A549 treated with AZD9567 at 1 μM for 4 hours (cell line): ENCODE results near the gene SLC35A4. TPM values are rescaled to one million over a fixed set of nuclear protein-coding genes. Genes with fewer than 3 reads are reported as not detected.

Experiments used
- total RNA-seq: library from RNA; stranded (reverse); fragments of 200-300 nt; extraction: Qiagen RNA extraction; gene quantifications from 5 replicates; pipeline ENCODE4 v1.2.3, GENCODE V29; 2022; ENCODE audit not compliant: insufficient read depth

The SLC35A4 gene
- 68.6 to 83.5 TPM (median 75.4 TPM) in 5 replicates for total RNA-seq

GRCh38 chr5:140564196-140565023 lies at the start of gene SLC35A4, which contains the start of gene APBB3:
Gene SLC35A4 (plus strand): TSS chr5:140564828. CDS start chr5:140567170, 2,342 bp downstream.
Gene APBB3 (minus strand): TSS chr5:140564598. CDS start chr5:140564245, 353 bp downstream.

GRCh38 chr5:140547508-140548299 lies 16.9 kb upstream of the SLC35A4 start, which contains the start of gene EIF4EBP3:
Gene EIF4EBP3 (plus strand): TSS chr5:140547662. CDS start chr5:140547738, 76 bp downstream.

GRCh38 chr5:140557136-140557805 lies 7.4 kb upstream of the SLC35A4 start, which contains the start of gene SRA1:
Gene SRA1 (minus strand): TSS chr5:140557473. CDS start chr5:140557452, 21 bp downstream.

Other genes starting within 250 kb of the SLC35A4 start
- gene HBEGF, start 218.2 kb upstream of the SLC35A4 start, total RNA-seq, result 3.9 to 8.1 TPM (median 7.3 TPM) in 5 replicates
- not detected in 5 replicates for gene SLC4A9, start 204.6 kb upstream of the SLC35A4 start, total RNA-seq
- 46.4 to 58.4 TPM (median 56.1 TPM) in 5 replicates for gene ANKHD1, start 163.0 kb upstream of the SLC35A4 start, total RNA-seq
- gene EIF4EBP3, start 17.2 kb upstream of the SLC35A4 start, total RNA-seq, result 2.5 to 4.0 TPM (median 3.1 TPM) in 4 of 5 replicates, not detected in the other
- 35.3 to 51.4 TPM (median 46.1 TPM) in 5 replicates for gene SRA1, start 7.4 kb upstream of the SLC35A4 start, total RNA-seq
- 6.4 to 8.7 TPM (median 7.6 TPM) in 5 replicates for gene APBB3, start 230 bp upstream of the SLC35A4 start, total RNA-seq
- gene CD14, start 68.3 kb downstream of the SLC35A4 start, total RNA-seq, result 3.5 to 8.4 TPM (median 4.3 TPM) in 5 replicates
- gene TMCO6, start 74.6 kb downstream of the SLC35A4 start, total RNA-seq, result 7.6 to 17.9 TPM (median 15.2 TPM) in 5 replicates
- 83.8 to 126 TPM (median 125 TPM) in 5 replicates for gene NDUFA2, start 82.8 kb downstream of the SLC35A4 start, total RNA-seq
- 86.0 to 142 TPM (median 88.2 TPM) in 5 replicates for gene IK, start 83.0 kb downstream of the SLC35A4 start, total RNA-seq
- gene WDR55, start 100.1 kb downstream of the SLC35A4 start, total RNA-seq, result 29.5 to 34.8 TPM (median 31.2 TPM) in 5 replicates
- 0.91 to 1.1 TPM (median 0.98 TPM) in 4 of 5 replicates, not detected in the other for gene DND1, start 108.7 kb downstream of the SLC35A4 start, total RNA-seq
- 76.1 to 99.2 TPM (median 80.5 TPM) in 5 replicates for gene HARS1, start 126.5 kb downstream of the SLC35A4 start, total RNA-seq
- 33.3 to 39.5 TPM (median 37.6 TPM) in 5 replicates for gene HARS2, start 126.6 kb downstream of the SLC35A4 start, total RNA-seq
- 79.6 to 128 TPM (median 85.6 TPM) in 5 replicates for gene ZMAT2, start 135.6 kb downstream of the SLC35A4 start, total RNA-seq
- gene PCDHA1, start 221.3 kb downstream of the SLC35A4 start, total RNA-seq, result 0.13 to 0.25 TPM (median 0.16 TPM) in 4 of 5 replicates, not detected in the other
- 0.03 to 0.08 TPM (median 0.07 TPM) in 4 of 5 replicates, not detected in the other for gene PCDHA2, start 230.0 kb downstream of the SLC35A4 start, total RNA-seq
- 0.75 to 1.6 TPM (median 0.85 TPM) in 5 replicates for gene PCDHA3, start 236.2 kb downstream of the SLC35A4 start, total RNA-seq
- 1.2 to 3.4 TPM (median 1.7 TPM) in 5 replicates for gene PCDHA4, start 242.2 kb downstream of the SLC35A4 start, total RNA-seq